Measurements from ENCODE around the gene PPP1R9A.

The PPP1R9A gene

DNA sequence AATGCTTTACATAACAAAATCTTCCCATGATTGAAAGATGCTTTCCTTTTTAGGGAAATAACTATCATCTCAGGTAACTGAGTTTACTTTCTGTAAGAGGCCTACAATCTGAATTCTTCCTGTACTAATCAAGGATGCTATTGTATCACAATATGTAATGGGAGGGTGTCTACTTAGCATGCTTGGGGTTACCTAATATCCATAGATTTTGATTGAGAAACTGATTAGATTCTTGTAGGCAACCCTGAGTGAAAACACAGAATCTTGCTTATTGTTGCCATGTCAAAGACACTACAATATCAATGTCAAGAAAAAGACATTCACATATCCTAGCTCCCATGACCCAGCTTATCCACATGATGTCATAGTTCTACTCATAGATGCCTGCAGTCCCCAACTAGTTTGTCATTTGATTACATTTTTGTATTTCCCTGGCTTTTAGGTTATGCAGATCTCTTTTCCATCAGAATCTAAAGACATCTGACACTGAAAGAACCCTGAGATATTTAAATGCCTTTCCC is 354.6 kb downstream of the PPP1R9A start:
- no peaks in the 10 kb centered on the region for H3K4me1 ChIP-seq
- H4K20me1 ChIP-seq = no peaks in the 10 kb centered on the region
- no peak for TF ChIP-seq Cebpa-rat (IDR thresholded peaks at IDR 0.05)
- no peaks in the 10 kb centered on the region for H3K9me3 ChIP-seq
- no peak overlapping the region for H3K4me3 ChIP-seq
- H3K4me2 ChIP-seq = no peak overlapping the region
- no peak overlapping the region for H3K9ac ChIP-seq
- no peaks in the 10 kb centered on the region for H3K36me3 ChIP-seq
- no peak overlapping the region for H3K27ac ChIP-seq
- H3K27me3 ChIP-seq = no peaks in the 10 kb centered on the region

- no peaks in the 10 kb centered on the region for H3K36me3 ChIP-seq
- H3K9me3 ChIP-seq = no peaks in the 10 kb centered on the region
- no peak overlapping the region for H3K4me2 ChIP-seq
- no peak overlapping the region for H3K4me3 ChIP-seq
- H3K27me3 ChIP-seq = no peaks in the 10 kb centered on the region
- no peak overlapping the region for H3K9ac ChIP-seq
- H3K27ac ChIP-seq = no peak overlapping the region
- no peak for TF ChIP-seq Cebpa-rat (IDR thresholded peaks at IDR 0.05)
- no peaks in the 10 kb centered on the region for H3K4me1 ChIP-seq
- H4K20me1 ChIP-seq = no peaks in the 10 kb centered on the region
Measured at GRCh38 chr7:95262875-95263274, 355.5 kb downstream of the PPP1R9A start.

- no peak overlapping the region for H3K4me3 ChIP-seq
- TF ChIP-seq Cebpa-rat (IDR thresholded peaks at IDR 0.05) = no peak
- H3K4me1 ChIP-seq = no peaks in the 10 kb centered on the region
- H3K36me3 ChIP-seq = no peaks in the 10 kb centered on the region
- H3K27ac ChIP-seq = no peak overlapping the region
- no peaks in the 10 kb centered on the region for H3K9me3 ChIP-seq
- H3K9ac ChIP-seq = no peak overlapping the region
- no peaks in the 10 kb centered on the region for H3K27me3 ChIP-seq
- H3K4me2 ChIP-seq = no peak overlapping the region
- no peaks in the 10 kb centered on the region for H4K20me1 ChIP-seq
Measured at GRCh38 chr7:95263785-95264362, 356.5 kb downstream of the PPP1R9A start.

DNA sequence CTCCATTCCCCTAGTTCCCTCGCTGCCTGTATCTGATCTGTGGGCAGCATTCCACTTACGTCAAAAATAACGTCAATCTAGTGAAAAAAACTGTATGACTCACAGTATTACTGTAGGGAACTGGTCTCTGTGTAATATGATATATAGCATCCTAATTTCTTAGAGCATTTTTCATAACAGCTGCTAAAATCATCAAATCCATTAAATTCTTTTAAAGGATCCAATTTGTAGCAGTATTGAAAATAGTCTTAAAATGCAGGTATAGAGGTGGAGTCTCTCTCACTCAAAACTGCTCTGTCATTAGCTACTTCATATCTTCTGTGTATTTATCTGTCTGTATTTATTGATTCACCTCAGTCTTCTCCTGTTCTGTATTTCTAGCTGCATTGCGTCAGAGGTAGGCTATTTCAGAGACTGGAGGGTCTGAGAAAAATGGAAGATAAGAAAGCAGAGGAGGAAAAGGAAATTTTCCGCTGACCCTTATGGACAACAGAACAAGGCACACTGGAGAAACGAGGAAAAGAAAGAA is 357.0 kb downstream of the PPP1R9A start:
- Histone ChIP-seq H3K4me2 (no peak overlapping the region), H3K4me3 (no peak overlapping the region), H3K27me3 (no peaks in the 10 kb centered on the region), H3K9ac (no peak overlapping the region), H3K27ac (no peak overlapping the region), H3K9me3 (no peaks in the 10 kb centered on the region), H3K4me1 (no peaks in the 10 kb centered on the region), H3K36me3 (no peaks in the 10 kb centered on the region), H4K20me1 (no peaks in the 10 kb centered on the region)
- no peak for TF ChIP-seq Cebpa-rat (IDR thresholded peaks at IDR 0.05)

- no peaks in the 10 kb centered on the region for H4K20me1 ChIP-seq
- H3K27ac ChIP-seq = no peak overlapping the region
- H3K27me3 ChIP-seq = no peaks in the 10 kb centered on the region
- H3K4me3 ChIP-seq = no peak overlapping the region
- no peak for TF ChIP-seq Cebpa-rat (IDR thresholded peaks at IDR 0.05)
- H3K4me2 ChIP-seq = no peak overlapping the region
- no peaks in the 10 kb centered on the region for H3K4me1 ChIP-seq
- no peaks in the 10 kb centered on the region for H3K36me3 ChIP-seq
- no peak overlapping the region for H3K9ac ChIP-seq
- no peaks in the 10 kb centered on the region for H3K9me3 ChIP-seq
Measured at GRCh38 chr7:95265634-95266033, 358.2 kb downstream of the PPP1R9A start.

GRCh38 chr7:95267754-95268153 is 360.4 kb downstream of the PPP1R9A start:
- H3K4me2 ChIP-seq = no peak overlapping the region
- H3K4me1 ChIP-seq = no peaks in the 10 kb centered on the region
- no peak for TF ChIP-seq Cebpa-rat (IDR thresholded peaks at IDR 0.05)
- H3K4me3 ChIP-seq = no peak overlapping the region
- H4K20me1 ChIP-seq = no peaks in the 10 kb centered on the region
- no peaks in the 10 kb centered on the region for H3K36me3 ChIP-seq
- no peaks in the 10 kb centered on the region for H3K9me3 ChIP-seq
- no peak overlapping the region for H3K27ac ChIP-seq
- H3K27me3 ChIP-seq = no peaks in the 10 kb centered on the region
- H3K9ac ChIP-seq = no peak overlapping the region

GRCh38 chr7:95269640-95270039 is 362.2 kb downstream of the PPP1R9A start:
- no peaks in the 10 kb centered on the region for H3K4me1 ChIP-seq
- no peaks in the 10 kb centered on the region for H4K20me1 ChIP-seq
- H3K36me3 ChIP-seq = no peaks in the 10 kb centered on the region
- no peaks in the 10 kb centered on the region for H3K9me3 ChIP-seq
- H3K4me2 ChIP-seq = no peak overlapping the region
- TF ChIP-seq Cebpa-rat (IDR thresholded peaks at IDR 0.05) = no peak
- H3K9ac ChIP-seq = no peak overlapping the region
- H3K27me3 ChIP-seq = no peaks in the 10 kb centered on the region
- H3K27ac ChIP-seq = no peak overlapping the region
- H3K4me3 ChIP-seq = no peak overlapping the region

DNA sequence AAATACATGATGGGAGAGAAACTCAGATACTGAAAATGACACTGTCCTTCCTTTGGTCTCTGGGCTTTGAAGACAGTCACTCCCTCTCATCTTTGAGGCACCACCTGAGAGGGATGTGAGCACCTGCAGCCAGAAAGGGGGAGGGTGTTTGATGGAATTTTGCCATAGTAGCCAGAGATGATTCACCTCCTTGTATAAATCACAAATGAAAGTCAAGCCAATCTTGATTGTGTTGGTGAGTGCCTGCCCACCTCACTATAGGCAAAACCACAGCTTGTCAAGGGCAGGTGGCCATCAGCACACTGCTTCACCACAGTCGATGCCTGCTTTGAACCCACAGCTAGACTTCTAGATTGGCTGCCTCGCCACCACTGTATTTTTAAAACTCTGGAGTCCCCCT is 368.7 kb downstream of the PPP1R9A start:
- no peak overlapping the region for H3K4me2 ChIP-seq

GRCh38 chr7:95279417-95279816 is 372.0 kb downstream of the PPP1R9A start:
- Histone ChIP-seq H3K27me3 (no peaks in the 10 kb centered on the region), H4K20me1 (no peaks in the 10 kb centered on the region), H3K4me3 (no peak overlapping the region), H3K9me3 (no peaks in the 10 kb centered on the region), H3K4me2 (no peak overlapping the region), H3K4me1 (no peaks in the 10 kb centered on the region), H3K36me3 (no peaks in the 10 kb centered on the region), H3K9ac (no peak overlapping the region), H3K27ac (no peak overlapping the region)
- no peak for TF ChIP-seq Cebpa-rat (IDR thresholded peaks at IDR 0.05)

More for the DNA sequence above, 368.7 kb downstream of the PPP1R9A start:
- H3K9ac ChIP-seq = no peak overlapping the region
- H3K9me3 ChIP-seq = no peaks in the 10 kb centered on the region
- no peak overlapping the region for H3K27ac ChIP-seq
- H3K27me3 ChIP-seq = no peaks in the 10 kb centered on the region
- no peaks in the 10 kb centered on the region for H3K4me1 ChIP-seq
- no peak for TF ChIP-seq Cebpa-rat (IDR thresholded peaks at IDR 0.05)
- no peaks in the 10 kb centered on the region for H3K36me3 ChIP-seq
- no peak overlapping the region for H3K4me3 ChIP-seq
- no peaks in the 10 kb centered on the region for H4K20me1 ChIP-seq

DNA sequence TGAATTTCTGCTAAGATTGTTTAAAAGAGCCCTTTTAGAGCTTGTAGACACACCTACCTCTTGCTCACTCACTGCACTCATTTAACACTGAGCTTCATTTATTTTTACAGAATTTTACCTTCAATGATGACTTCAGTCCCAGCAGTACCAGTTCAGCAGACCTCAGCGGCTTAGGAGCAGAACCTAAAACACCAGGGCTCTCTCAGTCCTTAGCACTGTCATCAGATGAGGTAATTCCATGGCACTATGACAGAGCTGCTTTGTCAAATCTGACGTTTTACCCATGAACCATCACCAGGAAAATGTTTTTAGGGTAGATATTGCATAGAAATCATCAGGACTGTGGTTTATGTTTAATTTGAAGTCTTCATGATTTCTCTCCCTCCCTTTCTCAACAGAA is 378.7 kb downstream of the PPP1R9A start:
- Histone ChIP-seq H3K4me2 (no peak overlapping the region), H3K27ac (no peak overlapping the region), H3K9me3 (no peaks in the 10 kb centered on the region), H4K20me1 (no peaks in the 10 kb centered on the region), H3K4me1 (no peaks in the 10 kb centered on the region), H3K9ac (no peak overlapping the region), H3K27me3 (no peaks in the 10 kb centered on the region), H3K36me3 (no peaks in the 10 kb centered on the region), H3K4me3 (no peak overlapping the region)
- no peak for TF ChIP-seq Cebpa-rat (IDR thresholded peaks at IDR 0.05)

All from BLaER1 (cell line).